NCI-H2029 treated with DMSO at 0.1 percent for 48 hours (cell line): Measurements from ENCODE around the gene ESF1.
"Not testable (repeated sequence)": the region's sequence is repeated elsewhere in the genome, so short reads cannot be mapped to it uniquely, and the experiment has no call there.

ENCODE experiments used
- DNase-seq: peaks from one replicate; lab custom pipeline; 2025; lab: John Stamatoyannopoulos, UW

The ESF1 gene

GRCh38 chr20:13788167-13788834, 3.6 kb upstream of the ESF1 start:
- no peak for DNase-seq

GRCh38 chr20:13786143-13786828, 1.6 kb upstream of the ESF1 start:
- DNase-seq: no peak

GRCh38 chr20:13784271-13784892, 337 bp downstream of the ESF1 start:
- DNase-seq: no peak

- no peak for DNase-seq
These were observed 1.2 kb downstream of the ESF1 start for GRCh38 chr20:13783528-13783927.

- DNase-seq: no peak
These were observed 5.9 kb downstream of the ESF1 start for GRCh38 chr20:13778827-13779226.

GRCh38 chr20:13777171-13777601, 7.5 kb downstream of the ESF1 start:
- DNase-seq: no peak

GRCh38 chr20:13775867-13776266, 8.9 kb downstream of the ESF1 start:
- no peak for DNase-seq

GRCh38 chr20:13772529-13772928, 12.2 kb downstream of the ESF1 start:
- no peak for DNase-seq

- peak; percentile 67 for DNase-seq
These were observed 12.8 kb downstream of the ESF1 start for GRCh38 chr20:13771853-13772453.

- no peak for DNase-seq
These were observed 14.6 kb downstream of the ESF1 start for GRCh38 chr20:13770141-13770540.

GRCh38 chr20:13765868-13766416, 18.8 kb downstream of the ESF1 start:
- DNase-seq: no peak

GRCh38 chr20:13765299-13765698, 19.4 kb downstream of the ESF1 start:
- DNase-seq: no peak

- not testable (repeated sequence) for DNase-seq
These were observed 24.2 kb downstream of the ESF1 start for GRCh38 chr20:13760451-13760946.

- no peak for DNase-seq
These were observed 25.8 kb downstream of the ESF1 start for GRCh38 chr20:13758884-13759283.

- no peak for DNase-seq
These were observed 28.2 kb downstream of the ESF1 start for GRCh38 chr20:13756551-13756950.

GRCh38 chr20:13755809-13756208, 28.9 kb downstream of the ESF1 start:
- DNase-seq: no peak

GRCh38 chr20:13753436-13754036, 31.2 kb downstream of the ESF1 start:
- DNase-seq: no peak

GRCh38 chr20:13749811-13750210, 34.9 kb downstream of the ESF1 start:
- DNase-seq: no peak

GRCh38 chr20:13745784-13746183, 38.9 kb downstream of the ESF1 start:
- DNase-seq: no peak

- DNase-seq: no peak
These were observed 40.4 kb downstream of the ESF1 start for GRCh38 chr20:13744352-13744751.

- no peak for DNase-seq
These were observed 42.8 kb downstream of the ESF1 start for GRCh38 chr20:13741879-13742278.
